Epithelial cell of proximal tubule (primary cell): ENCODE data around the gene KPNA1. TPM values are rescaled to one million over a fixed set of nuclear protein-coding genes. Genes with fewer than 3 reads are reported as not detected.

Experiments used
- DNase-seq: peaks from one replicate; pipeline ENCODE4 v3.0.0-alpha.2; 2011; ENCODE audit warnings: low read depth
- H3K4me3 ChIP-seq: 2 replicates; pipeline ENCODE4 v1.5.1; 2011; ENCODE audit warnings: low read depth, mild to moderate bottlenecking, low read length
- CTCF ChIP-seq: conservative IDR thresholded peaks from 2 replicates; pipeline ENCODE4 v1.5.1; 2012; ENCODE audit warnings: low read depth, mild to moderate bottlenecking, low read length
- total RNA-seq: library from RNA; depleted of rRNA; stranded (reverse); fragments of >200 nt; gene quantifications from 2 replicates; pipeline ENCODE4 v1.2.3, GENCODE V29; 2015

KPNA1 gene
- total RNA-seq, 1 donor from 2014 or later = 14.8 TPM

GRCh38 chr3:122435950-122436349, 78.8 kb downstream of the KPNA1 start:
- no peak for DNase-seq
- no peak for TF ChIP-seq CTCF
- no peak overlapping the region for H3K4me3 ChIP-seq

- no peak for DNase-seq
- TF ChIP-seq CTCF = no peak
- no peak overlapping the region for H3K4me3 ChIP-seq
These were observed 84.4 kb downstream of the KPNA1 start for GRCh38 chr3:122430371-122430770.

GRCh38 chr3:122427857-122428471, 86.8 kb downstream of the KPNA1 start:
- H3K4me3 ChIP-seq = no peak overlapping the region
- TF ChIP-seq CTCF = no peak
- DNase-seq = no peak

- DNase-seq = no peak
- H3K4me3 ChIP-seq = no peak overlapping the region
- no peak for TF ChIP-seq CTCF
These were observed 92.9 kb downstream of the KPNA1 start for GRCh38 chr3:122421836-122422235.

- no peak overlapping the region for H3K4me3 ChIP-seq
- no peak for TF ChIP-seq CTCF
- DNase-seq = no peak
These were observed 93.6 kb downstream of the KPNA1 start for GRCh38 chr3:122421101-122421500.

GRCh38 chr3:122416966-122417365, 97.8 kb downstream of the KPNA1 start:
- peak overlapping the region; percentile 88 for H3K4me3 ChIP-seq
- no peak for TF ChIP-seq CTCF
- DNase-seq = peak; percentile 23

- H3K4me3 ChIP-seq = peak within 1 kb of the TSS; percentile 88
- peak; percentile 86 for DNase-seq
- no peak for TF ChIP-seq CTCF
These were observed 98.7 kb downstream of the KPNA1 start, which contains the start of gene WDR5B for GRCh38 chr3:122415762-122416654. Gene WDR5B (minus strand): TSS chr3:122416062. CDS start chr3:122415528, 534 bp downstream.
